Measurements from ENCODE around the gene TMEM89. TPM values are rescaled to one million over a fixed set of nuclear protein-coding genes. Genes with fewer than 3 reads are reported as not detected.

Gene TMEM89
- total RNA-seq, 1 donor from 2014 or later = not detected

GRCh38 chr3:48587686-48588085, 33.9 kb downstream of the TMEM89 start:
- Mint-ChIP-seq H3K27ac (no peak overlapping the region), H3K36me3 (no peaks in the 10 kb centered on the region), H3K27me3 (ENCODE audit: insufficient read depth, low read depth) (peaks cover 5% of the 10 kb centered on the region), H3K4me3 (no peak overlapping the region), H3K9me3 (no peaks in the 10 kb centered on the region), H3K4me1 (peaks cover under 1% of the 10 kb centered on the region)
- no peaks in the 10 kb centered on the region for H3K27me3 ChIP-seq
- no peak overlapping the region for H2AFZ ChIP-seq (replicated peaks)
- no peak for TF ChIP-seq EZH2 (IDR thresholded peaks at IDR 0.05)
- TF ChIP-seq EZH2phosphoT487 (IDR thresholded peaks at IDR 0.05) = no peak
- no peak for TF ChIP-seq CTCF (IDR thresholded peaks at IDR 0.05)
- H3K4me3 ChIP-seq = no peak overlapping the region
- H3K79me2 ChIP-seq (ENCODE audit: low read depth) = no peaks in the 10 kb centered on the region
- H3K9ac ChIP-seq = no peak overlapping the region
- no peak for DNase-seq (ENCODE audit: low spot score)
- H3K9me3 ChIP-seq (ENCODE audit: low read depth) = no peaks in the 10 kb centered on the region
- H3F3A ChIP-seq (ENCODE audit: low read depth) = no peaks in the 10 kb centered on the region
- no peak overlapping the region for H3K4me2 ChIP-seq
- H3K36me3 ChIP-seq = no peaks in the 10 kb centered on the region
- H3K4me1 ChIP-seq = no peaks in the 10 kb centered on the region
- H3K27ac ChIP-seq = no peak overlapping the region
- H4K20me1 ChIP-seq (ENCODE audit: low read depth) = no peaks in the 10 kb centered on the region

- Histone ChIP-seq H3K27ac (no peak overlapping the region), H3K4me1 (no peaks in the 10 kb centered on the region), H3K4me3 (no peak overlapping the region), H3K27me3 (no peaks in the 10 kb centered on the region), H3K79me2 (ENCODE audit: low read depth) (no peaks in the 10 kb centered on the region), H4K20me1 (ENCODE audit: low read depth) (no peaks in the 10 kb centered on the region), H3K4me2 (no peak overlapping the region), H3K9ac (no peak overlapping the region), H3K36me3 (no peaks in the 10 kb centered on the region), H2AFZ (replicated peaks) (no peak overlapping the region), H3K9me3 (ENCODE audit: low read depth) (no peaks in the 10 kb centered on the region), H3F3A (ENCODE audit: low read depth) (no peaks in the 10 kb centered on the region)
- no peak for DNase-seq (ENCODE audit: low spot score)
- TF ChIP-seq EZH2phosphoT487 (IDR thresholded peaks at IDR 0.05) (no peak), EZH2 (IDR thresholded peaks at IDR 0.05) (no peak), CTCF (IDR thresholded peaks at IDR 0.05) (no peak)
- H3K4me1 Mint-ChIP-seq = peaks cover 9% of the 10 kb centered on the region
- no peak overlapping the region for H3K27ac Mint-ChIP-seq
- peaks cover 3% of the 10 kb centered on the region for H3K36me3 Mint-ChIP-seq
- H3K4me3 Mint-ChIP-seq = no peak overlapping the region
- H3K9me3 Mint-ChIP-seq = no peaks in the 10 kb centered on the region
- peaks cover 2% of the 10 kb centered on the region for H3K27me3 Mint-ChIP-seq (ENCODE audit: insufficient read depth, low read depth)
These were observed 36.2 kb downstream of the TMEM89 start for GRCh38 chr3:48585411-48585810.

GRCh38 chr3:48584836-48585235, 36.7 kb downstream of the TMEM89 start:
- H3K9ac ChIP-seq = no peak overlapping the region
- H3K4me3 ChIP-seq = no peak overlapping the region
- Mint-ChIP-seq H3K27me3 (ENCODE audit: insufficient read depth, low read depth) (no peaks in the 10 kb centered on the region), H3K27ac (no peak overlapping the region), H3K9me3 (no peaks in the 10 kb centered on the region), H3K36me3 (peaks cover 6% of the 10 kb centered on the region), H3K4me1 (peaks cover 9% of the 10 kb centered on the region), H3K4me3 (no peak overlapping the region)
- H3K36me3 ChIP-seq = no peaks in the 10 kb centered on the region
- H3K4me2 ChIP-seq = no peak overlapping the region
- TF ChIP-seq EZH2 (IDR thresholded peaks at IDR 0.05) (no peak), CTCF (IDR thresholded peaks at IDR 0.05) (no peak), EZH2phosphoT487 (IDR thresholded peaks at IDR 0.05) (no peak)
- no peaks in the 10 kb centered on the region for H3K9me3 ChIP-seq (ENCODE audit: low read depth)
- H3K79me2 ChIP-seq (ENCODE audit: low read depth) = no peaks in the 10 kb centered on the region
- no peaks in the 10 kb centered on the region for H3K27me3 ChIP-seq
- H2AFZ ChIP-seq (replicated peaks) = no peak overlapping the region
- H3K4me1 ChIP-seq = no peaks in the 10 kb centered on the region
- no peaks in the 10 kb centered on the region for H3F3A ChIP-seq (ENCODE audit: low read depth)
- no peaks in the 10 kb centered on the region for H4K20me1 ChIP-seq (ENCODE audit: low read depth)
- H3K27ac ChIP-seq = no peak overlapping the region
- DNase-seq (ENCODE audit: low spot score) = no peak
